Measurements from ENCODE around the gene DOCK4. TPM values are rescaled to one million over a fixed set of nuclear protein-coding genes. Genes with fewer than 3 reads are reported as not detected.

The DOCK4 gene
- total RNA-seq, 4 donors from 2014 or later: 9.9 to 30.9 (median 13.7) TPM

DNA sequence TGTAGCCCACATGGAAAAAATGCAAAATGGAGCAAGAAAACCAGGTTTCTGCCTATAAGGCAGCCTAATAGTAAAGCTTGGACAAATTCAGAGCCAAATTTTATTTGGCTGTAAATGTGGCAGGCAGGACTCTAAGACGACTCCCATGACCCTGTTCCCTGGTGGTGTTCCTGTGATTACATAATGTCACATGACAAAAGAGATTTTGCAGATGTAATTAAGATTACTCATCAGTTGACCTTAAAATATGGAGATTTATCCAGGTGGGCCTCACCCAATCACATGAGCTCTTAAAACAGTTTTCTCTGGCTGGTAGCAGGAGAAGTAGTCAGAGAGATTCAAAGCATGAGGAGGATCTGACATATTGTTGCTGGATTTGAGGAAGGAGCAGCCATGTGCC lies 340.8 kb downstream of the DOCK4 start:
- Histone ChIP-seq H3K27ac (no peak overlapping the region), H3K9me3 (no peaks in the 10 kb centered on the region), H3K27me3 (no peaks in the 10 kb centered on the region), H3K36me3 (peaks cover 0 to 18% (median 0%) of the 10 kb centered on the region in 3 donors), H3K4me3 (no peak overlapping the region), H3K4me1 (peaks cover 0 to 5% (median 0%) of the 10 kb centered on the region in 3 donors)
- no peak for DNase-seq
- WGBS, 2 donors: 38% methylated on average over 1 of the region's 1 CpG
- TF ChIP-seq CTCF (IDR thresholded peaks at IDR 0.05) (no peak), POLR2A (IDR thresholded peaks at IDR 0.05) (no peak)
- intact Hi-C loops (cut with DNase I): no loop called here

- H3K27me3 ChIP-seq: no peaks in the 10 kb centered on the region
- H3K36me3 ChIP-seq: peaks cover 0 to 26% (median 0%) of the 10 kb centered on the region in 3 donors
- H3K4me3 ChIP-seq: no peak overlapping the region
- no peak for TF ChIP-seq CTCF (IDR thresholded peaks at IDR 0.05)
- no peak for TF ChIP-seq POLR2A (IDR thresholded peaks at IDR 0.05)
- no peaks in the 10 kb centered on the region for H3K9me3 ChIP-seq
- 69 to 81% methylated on average over 8 of the region's 8 CpGs for WGBS, 2 donors
- intact Hi-C loops (cut with DNase I): no loop called here
- H3K27ac ChIP-seq: no peak overlapping the region
- DNase-seq: no peak
- H3K4me1 ChIP-seq: peaks cover 0 to 5% (median 0%) of the 10 kb centered on the region in 3 donors
Measured at GRCh38 chr7:111864291-111864976, 341.8 kb downstream of the DOCK4 start.

DNA sequence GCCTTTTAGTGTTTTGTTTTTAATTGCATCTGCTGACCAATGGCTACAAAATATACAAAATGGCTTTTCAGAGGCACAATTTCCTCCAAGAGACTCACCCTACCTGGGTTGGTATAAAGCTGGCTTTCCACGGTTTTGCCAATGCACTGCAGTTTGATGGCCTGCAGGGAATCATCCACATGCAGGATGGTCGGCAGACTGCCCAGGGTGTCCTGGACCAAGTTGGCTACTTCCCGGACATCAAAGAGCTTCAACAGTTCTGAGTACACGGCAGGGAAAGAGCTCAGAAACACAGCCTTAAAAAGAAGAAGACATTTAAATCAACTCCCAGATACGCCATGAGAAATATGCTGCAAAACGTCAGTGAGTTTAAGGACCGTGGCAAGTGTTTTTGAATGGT lies 342.9 kb downstream of the DOCK4 start:
- Histone ChIP-seq H3K36me3 (peaks cover 0 to 26% (median 0%) of the 10 kb centered on the region in 3 donors), H3K4me1 (peaks cover 0 to 5% (median 0%) of the 10 kb centered on the region in 3 donors), H3K27me3 (no peaks in the 10 kb centered on the region), H3K9me3 (no peaks in the 10 kb centered on the region), H3K4me3 (no peak overlapping the region), H3K27ac (no peak overlapping the region)
- intact Hi-C loops (cut with DNase I): no loop called here
- TF ChIP-seq POLR2A (IDR thresholded peaks at IDR 0.05): no peak
- WGBS, 2 donors: 81 to 88% methylated on average over 7 of the region's 7 CpGs
- no peak for DNase-seq

- no peak for TF ChIP-seq POLR2A (IDR thresholded peaks at IDR 0.05)
- TF ChIP-seq CTCF (IDR thresholded peaks at IDR 0.05): no peak
- Histone ChIP-seq H3K36me3 (peaks cover 0 to 22% (median 0%) of the 10 kb centered on the region in 3 donors), H3K9me3 (no peaks in the 10 kb centered on the region), H3K4me1 (peaks cover 0 to 4% (median 0%) of the 10 kb centered on the region in 3 donors), H3K27me3 (no peaks in the 10 kb centered on the region), H3K4me3 (no peak overlapping the region), H3K27ac (no peak overlapping the region)
- DNase-seq: no peak
- WGBS, 2 donors: 83 to 85% methylated on average over 6 of the region's 6 CpGs
- intact Hi-C loops (cut with DNase I): no loop called here
Measured at GRCh38 chr7:111860248-111860647, 346.0 kb downstream of the DOCK4 start.

GRCh38 chr7:111858331-111858730 lies 347.9 kb downstream of the DOCK4 start:
- Histone ChIP-seq H3K4me3 (no peak overlapping the region), H3K9me3 (no peaks in the 10 kb centered on the region), H3K36me3 (peaks cover 0 to 22% (median 0%) of the 10 kb centered on the region in 3 donors), H3K4me1 (no peaks in the 10 kb centered on the region), H3K27ac (no peak overlapping the region), H3K27me3 (no peaks in the 10 kb centered on the region)
- intact Hi-C loops (cut with DNase I): loop anchor here (10.0 kb wide), 1 partner anchor 536 kb away; no protein-coding TSS in a partner anchor
- 93 to 96% methylated on average over 3 of the region's 3 CpGs for WGBS, 2 donors
- TF ChIP-seq POLR2A (IDR thresholded peaks at IDR 0.05): no peak
- TF ChIP-seq CTCF (IDR thresholded peaks at IDR 0.05): no peak
- no peak for DNase-seq

All from esophagus squamous epithelium (tissue), 5 donors.